ENCODE data around the gene GDA. TPM values are rescaled to one million over a fixed set of nuclear protein-coding genes. Genes with fewer than 3 reads are reported as not detected.

The GDA gene
- total and polyA plus RNA-seq, 9 of the 15 experiments (the other 6 are each of a cell fraction or from before 2014, with no cell fraction given) = 4.5 to 18.0 (median 12.7) TPM

DNA sequence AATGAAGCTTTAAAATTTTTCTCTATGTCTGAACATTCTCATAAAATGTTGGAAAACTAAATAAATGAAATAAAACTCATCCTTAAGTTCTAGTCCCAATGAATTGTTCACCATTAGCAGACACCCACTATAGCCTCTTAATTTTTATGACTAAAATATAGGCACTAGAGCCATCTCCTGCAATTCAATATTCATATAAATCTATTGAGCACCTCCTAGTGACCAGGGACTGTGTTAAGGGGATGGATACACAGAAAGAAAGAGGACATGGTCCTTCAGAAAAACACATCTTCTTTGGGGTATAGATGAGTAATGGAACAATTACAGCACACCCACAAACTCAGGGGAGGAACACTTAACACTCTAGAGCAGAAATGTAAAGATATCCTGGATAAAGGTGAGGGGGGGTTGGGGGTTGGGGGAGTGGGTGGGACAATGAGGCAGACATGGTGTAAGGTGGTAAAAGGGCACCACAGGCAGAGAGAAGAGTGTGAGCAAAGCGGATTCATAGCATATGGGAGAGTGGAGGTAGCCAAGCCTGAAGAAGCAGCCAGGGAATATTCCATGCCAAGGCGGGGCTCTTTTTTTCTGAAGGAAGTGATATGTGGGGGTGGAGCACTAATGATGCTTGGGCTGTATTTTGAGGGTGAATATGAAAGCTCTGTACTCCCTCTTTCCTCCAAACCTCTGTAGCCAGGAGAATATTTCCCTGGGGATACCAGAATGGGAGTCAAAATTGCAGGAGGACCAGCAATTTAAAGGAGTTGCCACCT, 3.3 kb upstream of the GDA start:
- peaks cover 16% of the 10 kb centered on the region; the same call in 1 of the 3 replicates for H3K36me3 ChIP-seq (ENCODE audit: control insufficient read depth, insufficient read depth, low read length)
- ATAC-seq (no peak), DNase-seq (ENCODE audit: extremely low read depth in 1 of 4, low spot score in 3 of 4) (no peak), FAIRE-seq (no peak)
- H3K4me2 ChIP-seq (ENCODE audit: insufficient read depth, low read length) = no peak overlapping the region
- H3K4me1 ChIP-seq (replicated peaks in 1 of 2; ENCODE audit: control insufficient read depth in 2 of 2, insufficient read depth in 2 of 2, low read length in 2 of 2) = peaks cover 0 to 7% of the 10 kb centered on the region in 2 experiments; a peak in 2 of 5 replicates
- no peak overlapping the region for H3K27ac ChIP-seq (ENCODE audit: extremely low read depth, low read depth, low read length)
- in situ Hi-C loops (cut with MboI) = no loop called here
- no peaks in the 10 kb centered on the region for H3K27me3 ChIP-seq (ENCODE audit: control insufficient read depth in 2 of 2, insufficient read depth in 2 of 2, low read length in 2 of 2)
- H3K9me1 ChIP-seq (ENCODE audit: control insufficient read depth, insufficient read depth, low read length) = no peaks in the 10 kb centered on the region
- H2AFZ ChIP-seq (ENCODE audit: low read depth, low read length) = no peak overlapping the region
- peaks cover 2% of the 10 kb centered on the region; the same call in 1 of the 3 replicates for H3K79me2 ChIP-seq (ENCODE audit: control insufficient read depth, insufficient read depth, low read length)
- H4K20me1 ChIP-seq (replicated peaks; ENCODE audit: control insufficient read depth, insufficient read depth, low read length) = no peaks in the 10 kb centered on the region
- ChIA-PET CTCF (ENCODE audit: low intra/inter-chr PET ratio) (no interaction called here), POLR2A (no interaction called here)
- intact Hi-C loops (cut with micrococcal nuclease) = no loop called here
- TF ChIP-seq, protein P1, sequence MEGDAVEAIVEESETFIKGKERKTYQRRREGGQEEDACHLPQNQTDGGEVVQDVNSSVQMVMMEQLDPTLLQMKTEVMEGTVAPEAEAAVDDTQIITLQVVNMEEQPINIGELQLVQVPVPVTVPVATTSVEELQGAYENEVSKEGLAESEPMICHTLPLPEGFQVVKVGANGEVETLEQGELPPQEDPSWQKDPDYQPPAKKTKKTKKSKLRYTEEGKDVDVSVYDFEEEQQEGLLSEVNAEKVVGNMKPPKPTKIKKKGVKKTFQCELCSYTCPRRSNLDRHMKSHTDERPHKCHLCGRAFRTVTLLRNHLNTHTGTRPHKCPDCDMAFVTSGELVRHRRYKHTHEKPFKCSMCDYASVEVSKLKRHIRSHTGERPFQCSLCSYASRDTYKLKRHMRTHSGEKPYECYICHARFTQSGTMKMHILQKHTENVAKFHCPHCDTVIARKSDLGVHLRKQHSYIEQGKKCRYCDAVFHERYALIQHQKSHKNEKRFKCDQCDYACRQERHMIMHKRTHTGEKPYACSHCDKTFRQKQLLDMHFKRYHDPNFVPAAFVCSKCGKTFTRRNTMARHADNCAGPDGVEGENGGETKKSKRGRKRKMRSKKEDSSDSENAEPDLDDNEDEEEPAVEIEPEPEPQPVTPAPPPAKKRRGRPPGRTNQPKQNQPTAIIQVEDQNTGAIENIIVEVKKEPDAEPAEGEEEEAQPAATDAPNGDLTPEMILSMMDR (IDR thresholded peaks at IDR 0.05 in 2 of 3, conservative IDR thresholded peaks at IDR 0.05 in 1 of 3; ENCODE audit: insufficient read depth in 2 of 3, low read depth in 1 of 3, low read length in 3 of 3) = no peak
- TF ChIP-seq ESRRB (CRISPR knock-in tag; IDR thresholded peaks at IDR 0.05; ENCODE audit: borderline replicate concordance) (no peak), ZNF707 (CRISPR knock-in tag; conservative IDR thresholded peaks at IDR 0.05) (no peak), ZNF699 (CRISPR knock-in tag; IDR thresholded peaks at IDR 0.05; ENCODE audit: insufficient replicate concordance) (no peak), RFX5 (IDR thresholded peaks at IDR 0.05; ENCODE audit: low read depth, low read length) (no peak), ELF2 (CRISPR knock-in tag; IDR thresholded peaks at IDR 0.05) (no peak), KDM2B (CRISPR knock-in tag; IDR thresholded peaks at IDR 0.05) (no peak), SLC30A9 (CRISPR knock-in tag; IDR thresholded peaks at IDR 0.05) (no peak), RB1 (IDR thresholded peaks at IDR 0.05; ENCODE audit: low read depth) (no peak)
- TF ChIP-seq, protein P2, sequence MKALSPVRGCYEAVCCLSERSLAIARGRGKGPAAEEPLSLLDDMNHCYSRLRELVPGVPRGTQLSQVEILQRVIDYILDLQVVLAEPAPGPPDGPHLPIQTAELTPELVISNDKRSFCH (CRISPR knock-in tag; IDR thresholded peaks at IDR 0.05) = no peak
- TF ChIP-seq, protein P2 (tag; IDR thresholded peaks at IDR 0.05) = no peak
- no peak overlapping the region for H3K9ac ChIP-seq (ENCODE audit: insufficient read depth in 1 of 2, low read depth in 2 of 2, low read length in 2 of 2)
- no peaks in the 10 kb centered on the region for H3K9me3 ChIP-seq (replicated peaks; ENCODE audit: control insufficient read depth, insufficient read depth, low read depth, low read length)
- BruUV-seq (replicated peaks) = no TSS peak
- H3K4me3 ChIP-seq = no peak overlapping the region
- 80% methylated on average over 1 of the region's 2 CpGs for WGBS (ENCODE audit: insufficient coverage, low coverage, missing lambda C conversion rate)
